GM12801 (cell line): ENCODE data around the gene CELSR2.

ENCODE experiments used
- CTCF ChIP-seq: IDR thresholded peaks from one replicate; pipeline ENCODE4 v1.5.1; 2011; ENCODE audit warnings: control low read depth; ENCODE audit not compliant: insufficient read length; ENCODE audit errors: extremely low read depth

Gene CELSR2

GRCh38 chr1:109270623-109271317 is 21.4 kb downstream of the CELSR2 start:
- no peak for TF ChIP-seq CTCF

- no peak for TF ChIP-seq CTCF
Observed at GRCh38 chr1:109271458-109271857, 22.1 kb downstream of the CELSR2 start.

- no peak for TF ChIP-seq CTCF
Observed at GRCh38 chr1:109272021-109272799, 22.9 kb downstream of the CELSR2 start.

GRCh38 chr1:109272831-109273547 is 23.6 kb downstream of the CELSR2 start:
- no peak for TF ChIP-seq CTCF

GRCh38 chr1:109273570-109274288 is 24.4 kb downstream of the CELSR2 start:
- no peak for TF ChIP-seq CTCF

DNA sequence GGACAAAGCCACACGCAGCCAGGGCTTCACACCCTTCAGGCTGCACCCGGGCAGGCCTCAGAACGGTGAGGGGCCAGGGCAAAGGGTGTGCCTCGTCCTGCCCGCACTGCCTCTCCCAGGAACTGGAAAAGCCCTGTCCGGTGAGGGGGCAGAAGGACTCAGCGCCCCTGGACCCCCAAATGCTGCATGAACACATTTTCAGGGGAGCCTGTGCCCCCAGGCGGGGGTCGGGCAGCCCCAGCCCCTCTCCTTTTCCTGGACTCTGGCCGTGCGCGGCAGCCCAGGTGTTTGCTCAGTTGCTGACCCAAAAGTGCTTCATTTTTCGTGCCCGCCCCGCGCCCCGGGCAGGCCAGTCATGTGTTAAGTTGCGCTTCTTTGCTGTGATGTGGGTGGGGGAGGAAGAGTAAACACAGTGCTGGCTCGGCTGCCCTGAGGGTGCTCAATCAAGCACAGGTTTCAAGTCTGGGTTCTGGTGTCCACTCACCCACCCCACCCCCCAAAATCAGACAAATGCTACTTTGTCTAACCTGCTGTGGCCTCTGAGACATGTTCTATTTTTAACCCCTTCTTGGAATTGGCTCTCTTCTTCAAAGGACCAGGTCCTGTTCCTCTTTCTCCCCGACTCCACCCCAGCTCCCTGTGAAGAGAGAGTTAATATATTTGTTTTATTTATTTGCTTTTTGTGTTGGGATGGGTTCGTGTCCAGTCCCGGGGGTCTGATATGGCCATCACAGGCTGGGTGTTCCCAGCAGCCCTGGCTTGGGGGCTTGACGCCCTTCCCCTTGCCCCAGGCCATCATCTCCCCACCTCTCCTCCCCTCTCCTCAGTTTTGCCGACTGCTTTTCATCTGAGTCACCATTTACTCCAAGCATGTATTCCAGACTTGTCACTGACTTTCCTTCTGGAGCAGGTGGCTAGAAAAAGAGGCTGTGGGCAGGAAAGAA is 25.5 kb downstream of the CELSR2 start:
- TF ChIP-seq CTCF: no peak
